GM10847 (cell line): ENCODE data around the gene NUDT6.

Experiments
- POLR2A ChIP-seq: IDR thresholded peaks from 2 replicates; pipeline ENCODE4 v1.6.1; 2011; ENCODE audit not compliant: insufficient read length; ENCODE audit errors: extremely low read depth

Gene NUDT6

DNA sequence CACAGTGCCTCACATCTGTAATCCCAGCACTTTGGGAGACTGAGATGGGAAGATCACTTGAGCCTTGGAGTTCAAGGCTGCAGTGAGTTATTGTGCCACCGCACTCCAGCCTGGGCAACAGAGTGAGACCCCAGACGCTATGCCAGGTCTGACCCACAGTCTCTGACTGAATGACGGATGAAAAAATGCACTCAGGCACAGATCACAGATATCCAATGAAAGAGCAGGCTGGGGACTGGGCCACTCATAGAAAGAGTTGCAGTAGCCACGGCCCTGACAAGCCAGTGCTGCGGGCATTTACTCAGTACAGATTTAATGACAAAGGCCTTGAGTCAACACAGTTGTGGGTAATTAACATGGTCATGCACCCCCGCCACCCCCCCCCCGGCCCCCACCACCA, 22.7 kb downstream of the NUDT6 start:
- TF ChIP-seq POLR2A: no peak

DNA sequence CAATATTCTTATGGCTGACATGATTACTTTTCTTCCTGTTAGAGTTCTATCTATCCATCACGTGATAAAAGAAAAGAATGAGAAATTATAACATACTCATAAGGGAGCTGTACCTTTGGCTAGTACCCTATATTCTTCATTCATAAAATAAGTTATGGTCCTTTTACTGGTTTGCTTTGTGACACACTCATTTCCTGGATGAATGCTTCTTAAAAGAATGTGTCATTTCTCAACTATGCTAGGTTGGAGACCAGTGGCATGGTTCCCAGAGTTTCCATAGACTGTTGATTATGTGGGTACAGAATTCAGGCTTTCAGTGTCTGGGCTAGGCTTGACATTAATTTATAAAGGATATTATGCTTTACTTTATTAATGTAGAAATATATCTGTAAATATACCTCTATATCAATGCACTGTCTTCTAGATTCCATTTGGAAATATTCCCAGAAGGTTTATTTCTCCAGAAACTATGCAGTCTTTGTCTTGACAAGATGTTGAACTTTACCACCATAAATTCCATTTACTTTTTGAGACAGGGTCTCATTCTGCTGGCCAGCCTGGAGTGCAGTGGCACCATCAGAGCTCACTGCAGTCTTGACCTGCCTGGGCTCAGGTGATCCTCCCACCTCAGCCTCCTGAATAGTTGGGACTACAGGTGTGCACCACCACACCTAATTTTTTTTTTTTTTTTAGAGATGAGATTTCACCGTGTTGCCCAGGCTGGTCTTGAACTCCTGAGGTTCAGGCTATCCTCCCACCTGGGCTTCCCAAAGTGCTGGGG, 23.8 kb downstream of the NUDT6 start:
- no peak for TF ChIP-seq POLR2A

DNA sequence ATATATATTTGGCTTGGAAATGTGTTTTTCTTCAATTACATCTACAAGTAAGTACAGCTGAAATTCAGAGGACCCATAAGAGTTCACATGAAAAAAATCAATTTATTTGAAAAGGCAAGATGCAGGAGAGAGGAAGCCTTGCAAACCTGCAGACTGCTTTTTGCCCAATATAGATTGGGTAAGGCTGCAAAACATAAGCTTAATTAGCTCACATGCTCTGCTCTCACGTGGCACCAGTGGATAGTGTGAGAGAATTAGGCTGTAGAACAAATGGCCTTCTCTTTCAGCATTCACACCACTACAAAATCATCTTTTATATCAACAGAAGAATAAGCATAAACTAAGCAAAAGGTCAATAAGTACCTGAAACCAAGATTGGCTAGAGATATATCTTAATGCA, 26.1 kb downstream of the NUDT6 start:
- no peak for TF ChIP-seq POLR2A

DNA sequence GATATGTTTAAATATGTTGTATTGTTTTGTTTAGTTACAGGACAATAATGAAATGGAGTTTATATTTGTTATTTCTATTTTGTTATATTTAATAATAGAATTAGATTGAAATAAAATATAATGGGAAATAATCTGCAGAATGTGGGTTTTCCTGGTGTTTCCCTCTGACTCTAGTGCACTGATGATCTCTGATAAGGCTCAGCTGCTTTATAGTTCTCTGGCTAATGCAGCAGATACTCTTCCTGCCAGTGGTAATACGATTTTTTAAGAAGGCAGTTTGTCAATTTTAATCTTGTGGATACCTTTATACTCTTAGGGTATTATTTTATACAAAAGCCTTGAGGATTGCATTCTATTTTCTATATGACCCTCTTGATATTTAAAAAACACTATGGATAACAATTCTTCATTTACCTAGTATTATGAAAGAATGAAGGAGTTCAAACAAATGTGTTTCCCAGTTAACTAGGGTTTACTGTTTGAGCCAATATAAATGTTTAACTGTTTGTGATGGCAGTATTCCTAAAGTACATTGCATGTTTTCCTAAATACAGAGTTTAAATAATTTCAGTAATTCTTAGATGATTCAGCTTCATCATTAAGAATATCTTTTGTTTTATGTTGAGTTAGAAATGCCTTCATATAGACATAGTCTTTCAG, 26.9 kb downstream of the NUDT6 start:
- no peak for TF ChIP-seq POLR2A

DNA sequence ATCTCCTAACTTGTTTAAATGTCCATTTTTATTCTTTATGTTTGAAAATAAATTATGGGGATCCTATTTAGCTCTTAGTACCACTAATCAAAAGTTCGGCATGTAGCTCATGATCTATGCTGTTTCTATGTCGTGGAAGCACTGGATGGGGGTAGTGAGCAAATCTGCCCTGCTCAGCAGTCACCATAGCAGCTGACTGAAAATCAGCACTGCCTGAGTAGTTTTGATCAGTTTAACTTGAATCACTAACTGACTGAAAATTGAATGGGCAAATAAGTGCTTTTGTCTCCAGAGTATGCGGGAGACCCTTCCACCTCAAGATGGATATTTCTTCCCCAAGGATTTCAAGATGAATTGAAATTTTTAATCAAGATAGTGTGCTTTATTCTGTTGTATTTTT, 27.6 kb downstream of the NUDT6 start:
- TF ChIP-seq POLR2A: no peak

DNA sequence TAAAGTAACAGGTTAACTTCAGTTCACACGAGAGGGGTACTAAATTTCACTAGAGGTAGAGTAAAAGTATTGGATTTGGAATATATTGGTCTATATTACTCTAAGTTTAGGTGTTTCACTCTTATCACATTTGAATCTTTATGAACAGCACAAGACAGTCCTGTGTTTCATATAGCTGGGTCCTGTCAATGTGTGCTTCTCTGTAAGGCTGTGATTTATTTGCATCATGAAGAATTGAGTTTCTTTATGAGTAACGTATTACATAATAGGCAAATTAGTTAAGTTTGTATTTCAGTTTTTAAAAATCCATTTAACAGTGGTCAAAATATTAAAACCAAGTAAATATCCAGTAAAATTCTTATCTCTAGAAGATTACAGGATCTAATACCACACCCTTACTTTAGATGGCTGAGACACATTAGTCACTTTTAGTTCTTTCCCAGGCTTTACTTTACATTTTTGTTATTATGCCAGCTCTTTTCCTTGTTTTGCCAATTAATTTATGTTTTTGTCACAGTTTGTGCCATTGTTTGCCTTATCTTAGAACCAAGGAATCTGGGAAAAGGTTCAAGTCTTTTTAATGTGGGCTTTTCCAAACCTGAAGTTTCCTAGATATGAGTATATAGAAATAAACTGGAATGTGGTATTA, 32.1 kb downstream of the NUDT6 start:
- TF ChIP-seq POLR2A: no peak

DNA sequence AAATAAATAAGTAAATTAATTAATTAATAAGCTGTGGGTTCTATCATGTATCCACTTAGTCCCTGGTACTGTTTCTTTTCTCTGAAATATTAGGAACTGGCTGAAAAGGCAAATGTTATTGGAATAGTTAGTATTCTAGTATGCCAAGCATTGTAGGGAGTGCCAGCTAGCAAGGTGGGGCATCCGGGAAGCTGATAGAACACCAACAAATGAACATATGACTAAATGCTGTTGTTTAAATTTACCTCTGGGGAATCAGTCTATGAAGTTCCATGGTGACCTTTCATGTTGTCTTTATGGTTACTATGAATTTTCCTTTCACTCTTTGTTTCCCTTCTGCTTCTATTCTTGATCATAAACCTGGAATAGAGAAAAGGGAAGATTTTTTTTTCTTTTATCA, 32.7 kb downstream of the NUDT6 start:
- no peak for TF ChIP-seq POLR2A

DNA sequence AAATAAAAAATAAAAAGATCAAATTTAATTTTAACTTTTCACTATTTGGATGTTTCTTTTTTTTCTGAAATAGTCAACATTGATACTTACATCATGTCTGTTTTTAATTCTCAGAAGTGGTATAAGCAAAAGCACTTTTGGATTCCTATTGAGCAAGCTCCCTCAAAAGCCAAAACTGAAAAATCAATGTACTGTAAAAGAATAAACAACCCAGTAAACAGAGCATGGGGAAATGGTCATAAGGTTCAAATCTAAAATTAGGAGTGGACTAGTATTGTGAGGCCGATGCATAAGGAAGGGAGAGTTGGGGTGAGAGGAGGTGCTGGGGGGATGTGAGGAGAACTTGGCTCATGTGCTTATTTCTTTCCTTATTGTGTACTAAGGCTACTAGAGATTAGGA, 37.9 kb downstream of the NUDT6 start:
- TF ChIP-seq POLR2A: no peak

DNA sequence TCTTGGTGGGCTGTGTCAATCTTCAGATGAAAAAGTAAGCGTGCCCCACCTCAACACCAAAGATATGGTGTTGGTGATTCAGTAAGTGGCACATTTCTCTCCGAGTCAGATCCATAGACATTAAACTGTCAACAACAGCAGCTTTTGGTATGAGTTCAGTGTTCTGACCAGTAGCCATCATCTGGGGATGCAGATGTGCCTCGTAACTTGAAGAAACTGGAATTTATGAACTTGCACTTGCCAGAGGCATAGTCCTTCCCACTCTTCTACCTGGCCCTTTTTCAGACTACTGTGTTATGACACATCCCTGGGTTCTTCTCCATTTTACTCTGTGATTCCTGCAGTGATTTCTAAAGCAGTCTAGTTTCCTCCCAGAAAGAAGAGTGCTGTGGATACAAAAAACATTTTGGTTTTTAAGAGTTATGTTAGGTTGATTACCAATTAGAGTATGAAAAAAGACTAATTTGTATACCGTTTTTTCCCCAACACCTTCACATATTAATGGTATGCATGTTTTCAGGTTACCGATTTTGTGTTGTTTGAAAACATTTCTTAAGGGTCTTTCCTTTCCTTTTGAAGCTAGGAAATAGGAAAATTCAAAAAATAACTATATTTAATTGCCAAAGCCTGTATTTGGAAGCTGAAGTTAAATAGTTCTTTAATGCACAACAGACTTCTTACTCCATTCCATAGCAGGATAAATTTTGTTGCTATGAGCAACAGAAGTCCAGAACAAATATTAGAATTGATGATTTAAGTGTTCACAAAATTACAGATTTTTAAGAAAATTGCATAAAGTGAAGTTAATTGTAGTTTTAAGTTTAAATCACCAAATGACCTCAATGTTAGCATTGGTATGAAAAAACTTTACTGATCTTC, 39.3 kb downstream of the NUDT6 start:
- TF ChIP-seq POLR2A: no peak

DNA sequence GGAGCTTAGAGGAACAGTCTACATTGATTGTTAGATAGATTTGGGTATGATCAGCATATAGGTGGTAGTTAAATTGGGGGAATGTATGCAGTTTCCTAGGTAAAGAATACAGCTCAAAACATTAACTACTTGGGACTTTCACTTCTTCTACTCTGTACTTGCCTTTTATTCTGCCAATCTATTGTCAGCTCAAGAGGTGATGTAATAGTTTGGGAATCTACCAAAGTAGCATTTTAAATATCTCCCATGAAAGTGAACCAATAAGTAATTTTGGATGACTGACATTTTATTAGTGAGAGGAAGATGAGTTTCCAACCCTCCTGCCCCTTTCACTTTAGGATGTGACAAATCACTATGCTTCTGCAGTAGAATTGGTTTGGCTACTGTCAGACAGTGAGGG, 43.4 kb downstream of the NUDT6 start:
- no peak for TF ChIP-seq POLR2A

DNA sequence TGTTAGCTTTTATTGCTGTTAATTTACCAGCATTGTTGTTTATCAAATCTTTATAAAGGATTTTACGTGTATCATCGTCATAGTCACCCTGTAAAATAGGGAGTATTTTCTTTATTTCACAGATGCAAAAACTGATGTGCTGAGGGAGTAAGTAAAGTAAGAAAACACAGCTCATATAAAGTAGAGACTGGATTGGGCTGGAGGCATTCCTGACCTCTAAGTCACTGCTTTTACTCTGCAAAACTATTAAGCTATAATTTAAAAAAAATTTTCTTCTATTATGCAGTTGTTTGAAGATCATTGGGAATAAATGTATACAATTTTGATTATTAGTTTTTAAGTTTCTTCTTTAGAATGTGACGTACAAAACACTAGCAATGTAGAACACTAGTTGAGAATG, 45.9 kb downstream of the NUDT6 start:
- no peak for TF ChIP-seq POLR2A

DNA sequence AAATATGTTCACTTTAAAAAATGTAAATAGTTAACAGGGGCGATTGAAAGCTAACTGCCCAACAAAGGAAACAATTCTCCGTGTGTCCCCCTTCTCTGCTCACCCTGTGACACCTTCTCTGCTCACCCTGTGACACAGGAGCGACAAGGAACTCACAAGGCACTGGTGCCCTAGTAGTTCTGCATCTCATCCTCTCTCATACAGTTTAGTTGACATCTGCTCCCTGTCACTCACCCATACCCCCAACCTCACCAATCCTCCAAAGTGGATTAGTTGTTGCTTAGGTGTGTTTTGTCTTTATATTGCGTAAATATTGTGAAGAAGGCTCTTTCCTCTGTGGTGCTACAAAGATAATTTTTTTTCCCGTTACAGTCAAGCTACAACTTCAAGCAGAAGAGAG, 46.4 kb downstream of the NUDT6 start:
- TF ChIP-seq POLR2A: no peak

DNA sequence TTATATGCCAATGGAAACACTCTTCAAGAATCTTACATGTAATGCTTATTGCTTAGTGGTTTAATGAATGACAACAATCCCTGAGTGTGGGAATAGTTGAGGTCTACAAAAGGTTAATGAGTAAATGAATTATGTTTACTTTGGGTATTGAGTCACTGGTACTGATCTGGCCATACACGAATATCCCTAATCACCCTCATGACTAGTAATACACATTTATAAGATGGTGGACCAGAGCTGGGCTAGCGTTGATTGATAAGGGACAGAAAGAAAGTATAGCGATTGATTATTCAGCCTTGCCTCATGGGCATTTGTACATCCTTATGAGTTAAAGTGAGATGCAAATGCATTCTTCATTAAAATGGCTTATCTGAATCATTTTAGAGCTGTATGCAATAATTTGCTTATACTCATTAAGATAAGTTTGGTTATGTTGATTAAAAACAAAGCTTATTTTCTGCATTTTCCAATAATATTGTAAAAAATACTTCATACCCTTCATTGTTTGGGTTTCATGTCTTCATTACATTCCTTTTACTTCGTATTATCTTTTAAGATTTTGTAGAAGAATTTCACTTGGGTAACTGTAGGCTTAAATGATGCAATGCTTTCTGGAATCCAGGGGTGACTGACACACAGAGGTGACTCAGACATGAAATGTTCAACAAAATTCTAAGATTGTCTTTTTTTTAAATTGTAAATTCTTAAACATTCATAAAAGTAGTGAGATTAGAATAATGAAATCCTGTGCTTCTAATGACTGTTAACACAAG, 48.4 kb downstream of the NUDT6 start:
- TF ChIP-seq POLR2A: no peak

DNA sequence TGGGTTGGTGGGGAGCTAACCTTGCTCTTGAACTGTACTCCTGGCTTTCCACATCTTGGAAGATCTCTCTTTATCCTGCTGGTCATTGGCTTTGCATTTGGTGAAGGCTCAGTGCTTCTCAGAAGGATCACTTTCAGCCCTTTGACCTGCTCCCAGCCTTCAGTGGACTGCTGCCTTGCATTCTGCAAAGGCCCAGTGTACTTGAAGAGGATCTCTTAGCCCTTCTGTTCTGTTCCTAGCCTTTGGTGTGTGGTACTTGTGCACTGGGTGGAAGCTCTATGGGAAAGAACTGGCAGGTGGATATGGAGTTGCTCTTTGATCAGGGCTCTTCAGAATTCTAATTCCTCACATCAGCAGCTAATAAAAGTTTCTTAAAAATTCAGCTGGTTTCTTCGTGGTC, 49.3 kb downstream of the NUDT6 start:
- no peak for TF ChIP-seq POLR2A

DNA sequence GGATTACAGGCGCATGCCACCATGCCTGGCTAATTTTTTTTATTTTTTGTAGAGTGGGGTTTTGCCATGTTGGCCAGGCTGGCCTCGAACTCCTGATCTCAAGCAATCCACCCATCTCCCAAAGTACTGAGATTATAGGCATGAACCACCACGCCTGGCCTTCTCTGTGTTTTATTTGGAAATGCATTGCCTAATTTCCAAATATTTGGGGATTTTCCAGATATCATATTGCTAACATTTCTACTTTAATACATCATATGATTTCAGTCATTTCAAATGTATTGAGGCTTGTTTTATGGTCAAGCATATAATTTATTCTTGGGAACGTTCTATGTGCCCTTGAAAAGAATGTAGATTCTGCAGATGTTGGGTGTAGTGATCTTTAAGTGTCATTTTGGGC, 57.0 kb downstream of the NUDT6 start:
- no peak for TF ChIP-seq POLR2A
